Measurements from ENCODE around the gene SIL1.

The SIL1 gene

DNA sequence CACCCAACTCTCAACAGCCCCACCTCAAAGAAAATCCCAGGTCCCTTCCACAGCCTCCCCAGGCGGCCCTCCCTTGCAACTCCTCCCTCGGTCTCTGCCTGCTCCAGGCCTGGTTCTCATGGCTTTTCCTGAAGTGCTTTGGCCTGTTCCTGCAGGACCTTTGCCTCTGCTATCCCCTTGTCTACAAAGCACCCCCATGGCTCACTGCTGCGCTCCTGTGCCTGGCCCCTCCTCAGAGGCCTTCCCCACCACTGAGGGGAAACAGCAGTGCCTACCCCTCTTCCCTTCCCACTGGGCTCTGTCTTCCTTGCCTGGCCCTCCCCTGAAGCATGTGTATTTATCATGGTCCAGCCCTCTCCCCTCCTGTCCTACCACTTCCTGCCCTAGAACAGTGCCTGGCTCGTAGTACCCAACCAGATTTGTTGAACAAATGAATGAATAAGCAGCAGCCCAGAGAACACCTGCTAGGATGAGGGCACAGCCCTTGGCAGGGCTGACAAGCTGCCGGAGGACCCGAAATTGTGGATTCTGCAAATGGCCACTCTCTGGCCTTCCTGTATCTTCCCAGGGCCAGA, 254.5 kb downstream of the SIL1 start:
- TF ChIP-seq TCF12 (IDR thresholded peaks at IDR 0.05; ENCODE audit: low read depth): no peak
- no peak for TF ChIP-seq TEAD4 (IDR thresholded peaks at IDR 0.05)
- no peak for TF ChIP-seq NFIC (IDR thresholded peaks at IDR 0.05)
- no peak for TF ChIP-seq CEBPB (IDR thresholded peaks at IDR 0.05)
- TF ChIP-seq, protein P1, sequence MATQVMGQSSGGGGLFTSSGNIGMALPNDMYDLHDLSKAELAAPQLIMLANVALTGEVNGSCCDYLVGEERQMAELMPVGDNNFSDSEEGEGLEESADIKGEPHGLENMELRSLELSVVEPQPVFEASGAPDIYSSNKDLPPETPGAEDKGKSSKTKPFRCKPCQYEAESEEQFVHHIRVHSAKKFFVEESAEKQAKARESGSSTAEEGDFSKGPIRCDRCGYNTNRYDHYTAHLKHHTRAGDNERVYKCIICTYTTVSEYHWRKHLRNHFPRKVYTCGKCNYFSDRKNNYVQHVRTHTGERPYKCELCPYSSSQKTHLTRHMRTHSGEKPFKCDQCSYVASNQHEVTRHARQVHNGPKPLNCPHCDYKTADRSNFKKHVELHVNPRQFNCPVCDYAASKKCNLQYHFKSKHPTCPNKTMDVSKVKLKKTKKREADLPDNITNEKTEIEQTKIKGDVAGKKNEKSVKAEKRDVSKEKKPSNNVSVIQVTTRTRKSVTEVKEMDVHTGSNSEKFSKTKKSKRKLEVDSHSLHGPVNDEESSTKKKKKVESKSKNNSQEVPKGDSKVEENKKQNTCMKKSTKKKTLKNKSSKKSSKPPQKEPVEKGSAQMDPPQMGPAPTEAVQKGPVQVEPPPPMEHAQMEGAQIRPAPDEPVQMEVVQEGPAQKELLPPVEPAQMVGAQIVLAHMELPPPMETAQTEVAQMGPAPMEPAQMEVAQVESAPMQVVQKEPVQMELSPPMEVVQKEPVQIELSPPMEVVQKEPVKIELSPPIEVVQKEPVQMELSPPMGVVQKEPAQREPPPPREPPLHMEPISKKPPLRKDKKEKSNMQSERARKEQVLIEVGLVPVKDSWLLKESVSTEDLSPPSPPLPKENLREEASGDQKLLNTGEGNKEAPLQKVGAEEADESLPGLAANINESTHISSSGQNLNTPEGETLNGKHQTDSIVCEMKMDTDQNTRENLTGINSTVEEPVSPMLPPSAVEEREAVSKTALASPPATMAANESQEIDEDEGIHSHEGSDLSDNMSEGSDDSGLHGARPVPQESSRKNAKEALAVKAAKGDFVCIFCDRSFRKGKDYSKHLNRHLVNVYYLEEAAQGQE (IDR thresholded peaks at IDR 0.05; ENCODE audit: low read depth): no peak
- TF ChIP-seq MAX (IDR thresholded peaks at IDR 0.05): no peak
- no peak for TF ChIP-seq RAD21 (IDR thresholded peaks at IDR 0.05; ENCODE audit: low read depth)
- no peak for TF ChIP-seq YY1 (IDR thresholded peaks at IDR 0.05; ENCODE audit: low read depth)
- TF ChIP-seq FOXM1 (IDR thresholded peaks at IDR 0.05; ENCODE audit: borderline replicate concordance, low read depth): no peak
- TF ChIP-seq TAF1 (IDR thresholded peaks at IDR 0.05; ENCODE audit: low read depth): no peak
- TF ChIP-seq CREB1 (IDR thresholded peaks at IDR 0.05; ENCODE audit: low read depth): no peak
- no peak for TF ChIP-seq ZBTB7A (IDR thresholded peaks at IDR 0.05; ENCODE audit: low read depth)
- no peak for TF ChIP-seq USF1 (IDR thresholded peaks at IDR 0.05)
- no peak for TF ChIP-seq EGR1 (IDR thresholded peaks at IDR 0.05)
- no peak for TF ChIP-seq EP300 (IDR thresholded peaks at IDR 0.05; ENCODE audit: borderline replicate concordance)

GRCh38 chr5:138942861-138943260, 255.3 kb downstream of the SIL1 start:
- TF ChIP-seq ZBTB7A (IDR thresholded peaks at IDR 0.05; ENCODE audit: low read depth): no peak
- no peak for TF ChIP-seq CEBPB (IDR thresholded peaks at IDR 0.05)
- TF ChIP-seq FOXM1 (IDR thresholded peaks at IDR 0.05; ENCODE audit: borderline replicate concordance, low read depth): no peak
- TF ChIP-seq YY1 (IDR thresholded peaks at IDR 0.05; ENCODE audit: low read depth): no peak
- TF ChIP-seq USF1 (IDR thresholded peaks at IDR 0.05): no peak

- TF ChIP-seq USF1 (IDR thresholded peaks at IDR 0.05): no peak
- no peak for TF ChIP-seq RAD21 (IDR thresholded peaks at IDR 0.05; ENCODE audit: low read depth)
- no peak for TF ChIP-seq TCF12 (IDR thresholded peaks at IDR 0.05; ENCODE audit: low read depth)
- TF ChIP-seq TEAD4 (IDR thresholded peaks at IDR 0.05): no peak
- TF ChIP-seq YY1 (IDR thresholded peaks at IDR 0.05; ENCODE audit: low read depth): no peak
- TF ChIP-seq MAX (IDR thresholded peaks at IDR 0.05): no peak
- TF ChIP-seq EGR1 (IDR thresholded peaks at IDR 0.05): no peak
- TF ChIP-seq EP300 (IDR thresholded peaks at IDR 0.05; ENCODE audit: borderline replicate concordance): no peak
- no peak for TF ChIP-seq CREB1 (IDR thresholded peaks at IDR 0.05; ENCODE audit: low read depth)
- TF ChIP-seq, protein P1 (IDR thresholded peaks at IDR 0.05; ENCODE audit: low read depth): no peak
- no peak for TF ChIP-seq ZBTB7A (IDR thresholded peaks at IDR 0.05; ENCODE audit: low read depth)
- no peak for TF ChIP-seq FOXM1 (IDR thresholded peaks at IDR 0.05; ENCODE audit: borderline replicate concordance, low read depth)
- no peak for TF ChIP-seq TAF1 (IDR thresholded peaks at IDR 0.05; ENCODE audit: low read depth)
Measured at GRCh38 chr5:138942066-138942465, 256.1 kb downstream of the SIL1 start.

GRCh38 chr5:138938526-138938925, 259.6 kb downstream of the SIL1 start:
- TF ChIP-seq NFIC (IDR thresholded peaks at IDR 0.05) (no peak), RAD21 (IDR thresholded peaks at IDR 0.05; ENCODE audit: low read depth) (no peak), EP300 (IDR thresholded peaks at IDR 0.05; ENCODE audit: borderline replicate concordance) (no peak), FOXM1 (IDR thresholded peaks at IDR 0.05; ENCODE audit: borderline replicate concordance, low read depth) (no peak), TEAD4 (IDR thresholded peaks at IDR 0.05) (no peak), ZBTB7A (IDR thresholded peaks at IDR 0.05; ENCODE audit: low read depth) (no peak), CEBPB (IDR thresholded peaks at IDR 0.05) (no peak), EGR1 (IDR thresholded peaks at IDR 0.05) (no peak), MAX (IDR thresholded peaks at IDR 0.05) (no peak), TAF1 (IDR thresholded peaks at IDR 0.05; ENCODE audit: low read depth) (no peak)
- TF ChIP-seq, protein P1 (IDR thresholded peaks at IDR 0.05; ENCODE audit: low read depth): no peak
